Measurements from ENCODE around the gene SYNPR. TPM values are rescaled to one million over a fixed set of nuclear protein-coding genes. Genes with fewer than 3 reads are reported as not detected.
"Not testable (repeated sequence)": the region's sequence is repeated elsewhere in the genome, so short reads cannot be mapped to it uniquely, and the experiment has no call there.

Gene SYNPR
- total RNA-seq, 4 donors from 2014 or later, result 0.17 to 0.58 TPM; not detected in 2

- Histone ChIP-seq H3K4me3 (no peak overlapping the region), H3K27me3 (peaks cover 0 to 17% (median 0%) of the 10 kb centered on the region in 4 donors), H3K9me3 (no peaks in the 10 kb centered on the region), H3K27ac (replicated peaks in 1 of 4) (no peak overlapping the region), H3K4me1 (no peaks in the 10 kb centered on the region), H3K36me3 (no peaks in the 10 kb centered on the region)
- no peak for DNase-seq (ENCODE audit: extremely low spot score)
- WGBS, result 48% methylated on average over 1 of the region's 1 CpG
- intact Hi-C loops (cut with DNase I), result no loop called here
- TF ChIP-seq POLR2AphosphoS5 (IDR thresholded peaks at IDR 0.05) (no peak), EP300 (IDR thresholded peaks at IDR 0.05) (no peak), POLR2A (IDR thresholded peaks at IDR 0.05; ENCODE audit: low read depth) (no peak), CTCF (IDR thresholded peaks at IDR 0.05) (no peak)
Measured at GRCh38 chr3:63245726-63246241, 32.3 kb upstream of the SYNPR start.

DNA sequence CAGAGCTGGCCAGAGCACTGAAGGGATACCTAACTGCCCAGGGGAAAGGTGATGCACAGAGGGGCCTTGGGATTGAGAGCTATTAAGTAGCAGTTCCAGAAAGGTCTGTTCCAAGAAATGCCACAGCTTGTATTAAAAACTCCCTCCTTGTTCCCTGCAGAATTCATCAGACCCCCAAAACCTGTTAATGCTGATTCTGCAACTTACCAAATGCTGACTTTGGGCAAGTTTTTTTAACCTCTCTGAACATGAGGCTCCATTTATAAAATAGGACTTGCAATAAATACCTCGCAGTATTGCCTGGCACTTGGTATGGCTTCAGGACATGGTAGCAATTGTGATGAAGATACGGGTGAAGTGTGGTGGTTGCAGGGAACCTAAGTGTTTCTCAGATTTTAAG is 30.1 kb upstream of the SYNPR start:
- peaks cover 0 to 14% (median 0%) of the 10 kb centered on the region in 4 donors for H3K27me3 ChIP-seq
- H3K27ac ChIP-seq (replicated peaks in 1 of 4), result no peak overlapping the region
- no peaks in the 10 kb centered on the region for H3K36me3 ChIP-seq
- WGBS, result 92% methylated on average over 2 of the region's 2 CpGs
- H3K4me3 ChIP-seq, result no peak overlapping the region
- TF ChIP-seq POLR2AphosphoS5 (IDR thresholded peaks at IDR 0.05), result no peak
- TF ChIP-seq POLR2A (IDR thresholded peaks at IDR 0.05; ENCODE audit: low read depth), result no peak
- TF ChIP-seq CTCF (IDR thresholded peaks at IDR 0.05), result no peak
- TF ChIP-seq EP300 (IDR thresholded peaks at IDR 0.05), result no peak
- no peak for DNase-seq (ENCODE audit: extremely low spot score)
- H3K4me1 ChIP-seq, result no peaks in the 10 kb centered on the region
- no peaks in the 10 kb centered on the region for H3K9me3 ChIP-seq
- intact Hi-C loops (cut with DNase I), result no loop called here

GRCh38 chr3:63251499-63251898 is 26.6 kb upstream of the SYNPR start:
- 49% methylated on average over 7 of the region's 7 CpGs for WGBS
- Histone ChIP-seq H3K27me3 (peaks cover 0 to 14% (median 0%) of the 10 kb centered on the region in 4 donors), H3K9me3 (no peaks in the 10 kb centered on the region), H3K4me3 (no peak overlapping the region), H3K36me3 (no peaks in the 10 kb centered on the region), H3K27ac (replicated peaks in 1 of 4) (no peak overlapping the region), H3K4me1 (no peaks in the 10 kb centered on the region)
- no peak for TF ChIP-seq POLR2AphosphoS5 (IDR thresholded peaks at IDR 0.05)
- TF ChIP-seq POLR2A (IDR thresholded peaks at IDR 0.05; ENCODE audit: low read depth), result no peak
- TF ChIP-seq CTCF (IDR thresholded peaks at IDR 0.05), result no peak
- no peak for TF ChIP-seq EP300 (IDR thresholded peaks at IDR 0.05)
- no peak for DNase-seq (ENCODE audit: extremely low spot score)
- intact Hi-C loops (cut with DNase I), result no loop called here

GRCh38 chr3:63255819-63256218 is 22.3 kb upstream of the SYNPR start:
- DNase-seq (ENCODE audit: extremely low spot score); H3K36me3 ChIP-seq; H3K9me3 ChIP-seq; H3K27ac ChIP-seq (replicated peaks in 1 of 4); H3K27me3 ChIP-seq; intact Hi-C loops (cut with DNase I); H3K4me1 ChIP-seq; H3K4me3 ChIP-seq: not testable (repeated sequence)
- 71% methylated on average over 6 of the region's 9 CpGs for WGBS

DNA sequence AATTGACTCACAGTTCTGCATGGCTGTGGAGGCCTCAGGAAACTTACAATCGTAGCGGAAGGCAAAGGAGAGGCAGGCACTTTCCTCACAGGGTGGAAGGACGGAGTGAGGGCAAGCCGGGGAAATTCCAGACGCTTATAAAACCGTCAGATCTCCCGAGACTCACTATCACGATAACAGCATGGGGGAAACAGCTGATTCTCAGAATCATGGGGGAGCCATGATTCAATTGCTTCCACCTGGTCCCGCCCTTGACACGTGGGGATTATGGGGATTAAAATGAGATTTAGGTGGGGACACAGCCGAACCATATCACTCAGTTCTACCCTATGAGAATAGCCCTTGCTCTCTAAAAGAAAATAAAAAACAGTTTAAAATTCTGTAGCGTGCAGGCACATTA is 13.4 kb upstream of the SYNPR start:
- TF ChIP-seq CTCF (IDR thresholded peaks at IDR 0.05), result no peak
- TF ChIP-seq POLR2A (IDR thresholded peaks at IDR 0.05; ENCODE audit: low read depth), result no peak
- TF ChIP-seq EP300 (IDR thresholded peaks at IDR 0.05), result no peak
- TF ChIP-seq POLR2AphosphoS5 (IDR thresholded peaks at IDR 0.05), result no peak
- Histone ChIP-seq H3K27me3 (no peaks in the 10 kb centered on the region), H3K4me1 (no peaks in the 10 kb centered on the region), H3K36me3 (no peaks in the 10 kb centered on the region), H3K4me3 (no peak overlapping the region), H3K27ac (replicated peaks in 1 of 4) (no peak overlapping the region), H3K9me3 (no peaks in the 10 kb centered on the region)
- DNase-seq (ENCODE audit: extremely low spot score), result no peak
- intact Hi-C loops (cut with DNase I), result no loop called here
- WGBS, result 67% methylated on average over 12 of the region's 12 CpGs
